K562 (cell line): ENCODE data around the gene DMD. TPM values are rescaled to one million over a fixed set of nuclear protein-coding genes. Genes with fewer than 3 reads are reported as not detected.

Experiments
- ATAC-seq: fragments of 200-7000 bp; cut with Tn5 transposase; 3 replicates; pipeline ENCODE4 v1.9.1; 2020; ENCODE audit warnings: moderate library complexity
- BruUV-seq: library from RNA; stranded (reverse); fragments of 400-500 nt; replicated peaks from 2 replicates; lab custom pipeline; 2021; lab: Mats Ljungman, UMichigan
- CTCF ChIA-PET: fragments of 300-600 bp; formaldehyde crosslinking; extraction: SDS; loops from one replicate; lab custom pipeline; 2021; ENCODE audit warnings: low intra/inter-chr PET ratio; lab: Yijun Ruan, JAX
- POLR2A ChIA-PET: fragments of 300-600, 350-650 bp; sonication (Branson Sonifier 250); formaldehyde crosslinking; extraction: SDS; loops from one replicate; lab custom pipeline; 2021; ENCODE audit warnings: antibody characterized with exemption, inconsistent platforms; lab: Yijun Ruan, JAX
- DNase-seq, 4 experiments: peaks; one replicate each; pipeline versions ENCODE4 v3.0.0 to v3.0.0-alpha.2; 2011 to 2018; ENCODE audit warnings: low spot score in 3 of 4, mixed read lengths in 3 of 4; ENCODE audit errors: extremely low read depth in 1 of 4
- FAIRE-seq: peaks from 2 replicates; lab custom pipeline; 2011; peaks lifted over from hg19 to GRCh38; lab: Jason Lieb, UNC
- H2AFZ ChIP-seq: 2 replicates; pipeline ENCODE4 v1.6.0; 2011; ENCODE audit warnings: low read depth, low read length, control low read depth, inconsistent platforms
- H3K27ac ChIP-seq: fragments of 200-600 bp; 3 replicates; pipeline ENCODE4 v1.8.0; 2011; ENCODE audit warnings: low read depth, mild to moderate bottlenecking, control low read depth, inconsistent platforms, low read length, moderate library complexity, mixed read lengths; ENCODE audit errors: extremely low read depth
- H3K27me3 ChIP-seq, 2 experiments: fragments of 300-600 bp in 1 of 2; 2 replicates in 1 of 2; 3 replicates in 1 of 2; pipeline versions ENCODE4 v1.6.0 to v1.8.0; 2011; ENCODE audit warnings: inconsistent platforms in 2 of 2, low read length in 2 of 2, mild to moderate bottlenecking in 1 of 2, mixed read lengths in 1 of 2, moderate library complexity in 1 of 2; ENCODE audit not compliant: control insufficient read depth in 2 of 2, insufficient read depth in 2 of 2
- H3K36me3 ChIP-seq: fragments of 300-600 bp; 3 replicates; pipeline ENCODE4 v1.8.0; 2011; ENCODE audit warnings: mild to moderate bottlenecking, low read length, inconsistent platforms; ENCODE audit not compliant: control insufficient read depth, insufficient read depth
- H3K4me1 ChIP-seq, 2 experiments: fragments of 200-600 bp in 1 of 2; replicated peaks in 1 of 2; 2 replicates in 1 of 2; 3 replicates in 1 of 2; pipeline versions ENCODE4 v1.5.1 to v1.8.0; 2011; ENCODE audit warnings: inconsistent platforms in 2 of 2, low read length in 2 of 2, mild to moderate bottlenecking in 1 of 2, mixed read lengths in 1 of 2, moderate library complexity in 1 of 2; ENCODE audit not compliant: control insufficient read depth in 2 of 2, insufficient read depth in 2 of 2
- H3K4me2 ChIP-seq: 2 replicates; pipeline ENCODE4 v1.6.1; 2011; ENCODE audit warnings: low read length, control low read depth, inconsistent platforms, mixed read lengths; ENCODE audit not compliant: insufficient read depth
- H3K4me3 ChIP-seq: fragments of 200-600 bp; sonication (generic), shearing (Covaris generic); 2 replicates; pipeline ENCODE4 v1.5.1; 2016; ENCODE audit warnings: control low read depth, inconsistent platforms
- H3K79me2 ChIP-seq: fragments of 200-600 bp; 3 replicates; pipeline ENCODE4 v1.8.0; 2011; ENCODE audit warnings: low read length, inconsistent platforms; ENCODE audit not compliant: control insufficient read depth, insufficient read depth
- H3K9ac ChIP-seq, 2 experiments: 2 replicates each; pipeline versions ENCODE4 v1.6.0 to v1.6.1; 2011; ENCODE audit warnings: low read depth in 2 of 2, low read length in 2 of 2, control low read depth in 1 of 2, inconsistent platforms in 1 of 2, mild to moderate bottlenecking in 1 of 2, mixed read lengths in 1 of 2; ENCODE audit not compliant: insufficient read depth in 1 of 2
- H3K9me1 ChIP-seq: one replicate; pipeline ENCODE4 v1.6.0; 2011; ENCODE audit warnings: inconsistent platforms, mild to moderate bottlenecking, low read length, moderate library complexity; ENCODE audit not compliant: control insufficient read depth, insufficient read depth
- H3K9me3 ChIP-seq: replicated peaks from 2 replicates; pipeline ENCODE4 v1.5.1; 2011; ENCODE audit warnings: low read depth, low read length, inconsistent platforms; ENCODE audit not compliant: control insufficient read depth, insufficient read depth
- H4K20me1 ChIP-seq: replicated peaks from 2 replicates; pipeline ENCODE4 v1.6.1; 2011; ENCODE audit warnings: low read length, inconsistent platforms, mixed read lengths; ENCODE audit not compliant: control insufficient read depth, insufficient read depth
- FOXM1 ChIP-seq, 2 experiments: fragments of 450-650 bp in 1 of 2; sonication (generic) in 1 of 2; formaldehyde crosslinking in 1 of 2; IDR thresholded peaks; 2 replicates each; pipeline versions ENCODE4 v1.6.1 to v1.9.0; 2017 to 2022; ENCODE audit warnings: low read depth in 2 of 2, mild to moderate bottlenecking in 2 of 2, missing genetic modification reagents in 1 of 2, moderate library complexity in 1 of 2
- GABPB1 ChIP-seq: sonication (generic); formaldehyde crosslinking; IDR thresholded peaks from 2 replicates; pipeline ENCODE4 v1.8.0; 2022; ENCODE audit warnings: mild to moderate bottlenecking, missing genetic modification reagents
- HDAC2 ChIP-seq: fragments of 450-650 bp; IDR thresholded peaks from 2 replicates; pipeline ENCODE4 v1.6.1; 2016; ENCODE audit warnings: mild to moderate bottlenecking
- PCBP2 ChIP-seq: fragments of 200-400 bp; formaldehyde crosslinking; IDR thresholded peaks from 2 replicates; pipeline ENCODE4 v1.6.1; 2018; ENCODE audit warnings: low read length, low read depth, mild to moderate bottlenecking, moderate library complexity; ENCODE audit not compliant: poor library complexity, severe bottlenecking
- POLR3G ChIP-seq: IDR thresholded peaks from 2 replicates; pipeline ENCODE4 v1.6.1; 2011; ENCODE audit not compliant: insufficient read length, insufficient replicate concordance; ENCODE audit errors: extremely low read depth
- TAF9B ChIP-seq: fragments of 450-650 bp; IDR thresholded peaks from 2 replicates; pipeline ENCODE4 v1.6.1; 2018; ENCODE audit warnings: mild to moderate bottlenecking; ENCODE audit not compliant: partially characterized antibody
- TFAM ChIP-seq: fragments of 250-450 bp; sonication (Bioruptor Pico); conservative IDR thresholded peaks from 2 replicates; pipeline ENCODE4 v1.5.0; 2021; ENCODE audit warnings: mild to moderate bottlenecking, moderate library complexity
- ZFPM2 ChIP-seq: fragments of 250-450 bp; sonication (Bioruptor Pico); IDR thresholded peaks from 2 replicates; pipeline ENCODE4 v1.5.1; 2022; ENCODE audit warnings: mild to moderate bottlenecking
- ZFX ChIP-seq: sonication (generic); formaldehyde crosslinking; IDR thresholded peaks from 2 replicates; pipeline ENCODE4 v1.8.0; 2022; ENCODE audit warnings: mild to moderate bottlenecking, missing genetic modification reagents, moderate library complexity
- WGBS: fragments of 100-300 bp; shearing (Covaris generic); methylation state at CpG from one replicate; pipeline ENCODE4 v1.1.6; 2016; ENCODE audit warnings: low coverage, mixed read lengths; ENCODE audit not compliant: insufficient coverage; ENCODE audit errors: missing lambda C conversion rate; 5-methylcytosine and 5-hydroxymethylcytosine counted together
- in situ Hi-C: fragments of 300-500 bp; cut with MboI; formaldehyde crosslinking; loops from 4 replicates; pipeline ENCODE4 v1.15.0; 2018; ENCODE audit warnings: inconsistent platforms, mixed read lengths
- intact Hi-C: fragments of 100-400 bp; cut with micrococcal nuclease; formaldehyde crosslinking; loops from 2 replicates; pipeline ENCODE4 v1.14.2; 2022
- polyA plus RNA-seq, 8 experiments: library from polyadenylated mRNA; depleted of rRNA in 4 of 8; stranded (reverse) in 5 of 8; unstranded in 3 of 8; fragments of >200 nt; fragmentation: Nextera tagmentation in 2 of 8; fragmentation: Illumina TruSeq in 1 of 8; extraction: Ambion mirVana in 2 of 8; extraction: Trizol in 1 of 8; gene quantifications; 2 replicates each; pipeline versions ENCODE4 v1.2.1 to v1.2.3, GENCODE V29; 2011 to 2014; ENCODE audit warnings: inconsistent platforms in 1 of 8, missing spikeins in 1 of 8
- total RNA-seq, 7 experiments: library from RNA; depleted of rRNA in 6 of 7; stranded (reverse); fragments of >200 nt in 6 of 7; fragmentation: Illumina TruSeq in 2 of 7; extraction: Trizol in 2 of 7; gene quantifications; 2 replicates each; pipeline versions ENCODE4 v1.2.1 to v1.2.3, GENCODE V29; 2011 to 2021; ENCODE audit warnings: low replicate concordance in 1 of 7
- TF ChIP-seq, protein P1 (sequence below): fragments of 250-450 bp; sonication (Bioruptor Pico); IDR thresholded peaks from 2 replicates; pipeline ENCODE4 v1.8.0; 2022; ENCODE audit warnings: moderate library complexity, mild to moderate bottlenecking, inconsistent platforms

DMD gene
- total and polyA plus RNA-seq, 9 of the 15 experiments (the other 6 are each of a cell fraction or from before 2014, with no cell fraction given) = 3.8 to 20.4 (median 11.4) TPM

DNA sequence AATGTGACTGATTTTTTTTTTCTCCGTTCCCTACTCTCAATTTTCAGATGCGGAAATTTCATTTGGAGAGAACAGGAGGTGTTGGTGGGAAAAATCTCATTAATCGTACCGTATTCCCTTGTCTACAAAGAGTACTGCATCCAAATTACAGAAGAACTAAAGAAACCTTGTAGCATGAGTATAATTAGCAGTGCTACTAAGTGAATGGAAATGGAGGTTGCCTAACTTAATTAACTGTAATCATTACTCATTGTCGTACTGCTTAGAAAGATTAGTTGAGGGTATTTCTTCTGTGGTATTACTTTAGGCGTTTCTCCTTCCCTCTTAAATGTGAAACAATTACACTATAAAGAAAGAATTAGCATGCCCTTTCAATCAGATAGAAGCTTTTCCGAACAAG, 81.7 kb downstream of the DMD start:
- 4% methylated on average over 4 of the region's 7 CpGs for WGBS
- Histone ChIP-seq H3K9ac (no peak overlapping the region), H3K27me3 (no peaks in the 10 kb centered on the region), H3K27ac (no peak overlapping the region), H3K9me3 (no peaks in the 10 kb centered on the region), H3K4me3 (no peak overlapping the region), H3K36me3 (no peaks in the 10 kb centered on the region), H3K79me2 (no peaks in the 10 kb centered on the region), H3K4me1 (no peaks in the 10 kb centered on the region), H3K4me2 (no peak overlapping the region), H2AFZ (no peak overlapping the region), H4K20me1 (no peaks in the 10 kb centered on the region), H3K9me1 (no peaks in the 10 kb centered on the region)
- CTCF ChIA-PET = no interaction called here
- ATAC-seq = no peak
- TF ChIP-seq POLR3G = no peak
- TF ChIP-seq, protein P1, sequence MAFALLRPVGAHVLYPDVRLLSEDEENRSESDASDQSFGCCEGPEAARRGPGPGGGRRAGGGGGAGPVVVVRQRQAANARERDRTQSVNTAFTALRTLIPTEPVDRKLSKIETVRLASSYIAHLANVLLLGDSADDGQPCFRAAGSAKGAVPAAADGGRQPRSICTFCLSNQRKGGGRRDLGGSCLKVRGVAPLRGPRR (CRISPR knock-in tag) = no peak
- no peak for TF ChIP-seq GABPB1 (CRISPR knock-in tag)
- no peak for TF ChIP-seq HDAC2
- no peak for TF ChIP-seq ZFPM2 (CRISPR knock-in tag)
- TF ChIP-seq FOXM1 (IDR thresholded peaks at IDR 0.05; ENCODE audit: low read depth) = no peak
- TF ChIP-seq FOXM1 (CRISPR knock-in tag; IDR thresholded peaks at IDR 0.05; ENCODE audit: low read depth) = no peak
- TF ChIP-seq PCBP2 = no peak
- TF ChIP-seq TFAM = no peak
- no peak for TF ChIP-seq TAF9B
- TF ChIP-seq ZFX (CRISPR knock-in tag) = no peak
- BruUV-seq = no TSS peak
- DNase-seq = no peak
- FAIRE-seq = no peak
- intact Hi-C loops = no loop called here
- POLR2A ChIA-PET = no interaction called here
- in situ Hi-C loops = no loop called here
